HepG2 (cell line): ENCODE measurements around the gene PRPSAP2. TPM values are rescaled to one million over a fixed set of nuclear protein-coding genes. Genes with fewer than 3 reads are reported as not detected.

Experiments
- ATAC-seq: fragments of 200-7000 bp; cut with Tn5 transposase; 3 replicates; pipeline ENCODE4 v1.9.1; 2020; ENCODE audit warnings: mild to moderate bottlenecking, moderate library complexity
- BruUV-seq: library from RNA; stranded (reverse); fragments of 400-500 nt; replicated peaks from 2 replicates; lab custom pipeline; 2021; lab: Mats Ljungman, UMichigan
- CTCF ChIA-PET: fragments of 300-600 bp; formaldehyde crosslinking; extraction: SDS; loops from one replicate; lab custom pipeline; 2021; ENCODE audit warnings: low total read pairs, inconsistent platforms, low intra/inter-chr PET ratio; lab: Yijun Ruan, JAX
- POLR2A ChIA-PET: fragments of 350-600 bp; sonication (Branson Sonifier 250); formaldehyde crosslinking; loops from one replicate; lab custom pipeline; 2020; ENCODE audit warnings: antibody characterized with exemption, inconsistent platforms; lab: Yijun Ruan, JAX
- DNase-seq: peaks from one replicate; pipeline ENCODE4 v3.0.0-alpha.2; 2015; ENCODE audit warnings: low spot score
- FAIRE-seq: peaks from 3 replicates; lab custom pipeline; 2011; peaks lifted over from hg19 to GRCh38; lab: Jason Lieb, UNC
- H2AFZ ChIP-seq: one replicate; pipeline ENCODE4 v1.6.1; 2011; ENCODE audit warnings: low read length, inconsistent platforms
- H3K27ac ChIP-seq: fragments of 300-600 bp; 3 replicates; pipeline ENCODE4 v1.8.0; 2011; ENCODE audit warnings: mixed run types, mild to moderate bottlenecking, mixed read lengths, low read length, inconsistent platforms; ENCODE audit not compliant: insufficient read depth; ENCODE audit errors: extremely low read length
- H3K27me3 ChIP-seq, 2 experiments: fragments of 200-600 bp in 1 of 2; 2 replicates in 1 of 2; 3 replicates in 1 of 2; pipeline versions ENCODE4 v1.6.0 to v1.8.0; 2011; ENCODE audit warnings: low read length in 2 of 2, mild to moderate bottlenecking in 2 of 2, moderate library complexity in 2 of 2, inconsistent platforms in 1 of 2; ENCODE audit not compliant: insufficient read depth in 2 of 2, control insufficient read depth in 1 of 2
- H3K36me3 ChIP-seq, 2 experiments: fragments of 200-600 bp in 1 of 2; replicated peaks in 1 of 2; 2 replicates in 1 of 2; 3 replicates in 1 of 2; pipeline versions ENCODE4 v1.5.1 to v1.8.0; 2011; ENCODE audit warnings: low read length in 2 of 2, inconsistent platforms in 1 of 2; ENCODE audit not compliant: insufficient read depth in 2 of 2, control insufficient read depth in 1 of 2
- H3K4me1 ChIP-seq: 2 replicates; pipeline ENCODE4 v1.5.1; 2012; ENCODE audit warnings: low read length, inconsistent platforms; ENCODE audit not compliant: insufficient read depth
- H3K4me2 ChIP-seq: 2 replicates; pipeline ENCODE4 v1.6.0; 2011; ENCODE audit warnings: low read depth, low read length, inconsistent platforms
- H3K4me3 ChIP-seq, 3 experiments: fragments of 200-600 bp in 1 of 3; sonication (generic), shearing (Covaris generic) in 1 of 3; replicated peaks in 1 of 3; 2 replicates each; pipeline ENCODE4 v1.5.1; 2011 to 2016; ENCODE audit warnings: low read length in 3 of 3, inconsistent platforms in 2 of 3, low read depth in 2 of 3, mild to moderate bottlenecking in 2 of 3, control low read depth in 1 of 3, mixed read lengths in 1 of 3; ENCODE audit not compliant: insufficient read depth in 1 of 3
- H3K79me2 ChIP-seq: one replicate; pipeline ENCODE4 v1.6.1; 2011; ENCODE audit warnings: low read length, inconsistent platforms; ENCODE audit not compliant: insufficient read depth
- H3K9ac ChIP-seq: 2 replicates; pipeline ENCODE4 v1.6.0; 2011; ENCODE audit warnings: mild to moderate bottlenecking, low read depth, low read length, inconsistent platforms; ENCODE audit not compliant: insufficient read depth
- H3K9me3 ChIP-seq: 2 replicates; pipeline ENCODE4 v1.5.1; 2012; ENCODE audit warnings: mild to moderate bottlenecking, low read length
- H4K20me1 ChIP-seq: 2 replicates; pipeline ENCODE4 v1.6.0; 2011; ENCODE audit warnings: inconsistent platforms, mild to moderate bottlenecking, low read length, moderate library complexity; ENCODE audit not compliant: insufficient read depth
- CC2D1A ChIP-seq: sonication (generic); formaldehyde crosslinking; IDR thresholded peaks from 2 replicates; pipeline ENCODE4 v1.8.1; 2023; ENCODE audit warnings: mild to moderate bottlenecking, missing genetic modification reagents
- DMTF1 ChIP-seq: sonication (generic); formaldehyde crosslinking; IDR thresholded peaks from 2 replicates; pipeline ENCODE4 v1.4.0; 2020; ENCODE audit warnings: mild to moderate bottlenecking, missing genetic modification reagents
- KAT2B ChIP-seq: fragments of 150-350 bp; IDR thresholded peaks from 2 replicates; pipeline ENCODE4 v1.6.1; 2014; ENCODE audit warnings: low read depth, low read length, borderline replicate concordance
- MXD3 ChIP-seq: IDR thresholded peaks from 2 replicates; pipeline ENCODE4 v1.6.1; 2016; ENCODE audit warnings: mild to moderate bottlenecking, missing biosample characterization, missing genetic modification reagents
- NFE2 ChIP-seq: sonication (generic); formaldehyde crosslinking; IDR thresholded peaks from 2 replicates; pipeline ENCODE4 v1.4.0; 2020; ENCODE audit warnings: missing genetic modification reagents
- TBX3 ChIP-seq: fragments of 450-650 bp; IDR thresholded peaks from 2 replicates; pipeline ENCODE4 v1.6.1; 2017; ENCODE audit warnings: antibody characterized with exemption, mild to moderate bottlenecking, inconsistent platforms, borderline replicate concordance
- TOPORS ChIP-seq: sonication (generic); formaldehyde crosslinking; IDR thresholded peaks from 2 replicates; pipeline ENCODE4 v1.8.0; 2023; ENCODE audit warnings: mild to moderate bottlenecking, missing genetic modification reagents
- ZGPAT ChIP-seq: IDR thresholded peaks from 2 replicates; pipeline ENCODE4 v1.6.1; 2016; ENCODE audit warnings: mild to moderate bottlenecking
- ZNF773 ChIP-seq: sonication (generic); formaldehyde crosslinking; IDR thresholded peaks from 2 replicates; pipeline ENCODE4 v1.4.0; 2020; ENCODE audit warnings: missing genetic modification reagents, borderline replicate concordance
- WGBS: methylation state at CpG from one replicate; pipeline ENCODE4 v1.1.6; 2017; ENCODE audit warnings: low lambda C conversion rate; 5-methylcytosine and 5-hydroxymethylcytosine counted together
- in situ Hi-C: cut with HindIII; loops from 2 replicates; pipeline ENCODE4 v1.10.0; 2017; ENCODE audit warnings: low pct_unique_long_range_greater_than_20kb; ENCODE audit not compliant: extremely low pct_ligation_motif_present
- intact Hi-C: fragments of 100-400 bp; cut with micrococcal nuclease; formaldehyde crosslinking; loops from one replicate; pipeline ENCODE4 v1.10.0; 2022; ENCODE audit not compliant: unreplicated experiment
- polyA plus RNA-seq, 8 experiments: library from polyadenylated mRNA; depleted of rRNA in 3 of 8; stranded (reverse) in 7 of 8; unstranded in 1 of 8; fragments of >200 nt; fragmentation: Illumina TruSeq in 4 of 8; extraction: Trizol in 4 of 8; gene quantifications; 2 replicates each; pipeline versions ENCODE4 v1.2.1 to v1.2.3, GENCODE V29; 2011 to 2016; ENCODE audit warnings: low read depth in 4 of 8, missing spikeins in 1 of 8, mixed read lengths in 1 of 8; ENCODE audit not compliant: insufficient read depth in 1 of 8
- total RNA-seq, 5 experiments: library from RNA; depleted of rRNA; stranded (reverse); fragments of >200 nt; fragmentation: Illumina TruSeq; extraction: Trizol; gene quantifications; 2 replicates each; pipeline ENCODE4 v1.2.3, GENCODE V29; 2016; ENCODE audit warnings: low read depth in 1 of 5

The PRPSAP2 gene
- total and polyA plus RNA-seq, 2 of the 13 experiments (the other 11 are each of a cell fraction or from before 2014, with no cell fraction given): 34.0 to 58.9 TPM

- Histone ChIP-seq H3K9ac (no peak overlapping the region), H3K4me1 (peaks cover 67% of the 10 kb centered on the region), H2AFZ (no peak overlapping the region), H3K4me2 (no peak overlapping the region), H3K4me3 (no peak overlapping the region), H3K27ac (no peak overlapping the region), H3K9me3 (no peaks in the 10 kb centered on the region), H3K36me3 (peaks cover 0 to 2% of the 10 kb centered on the region in 2 experiments; a peak in 2 of 5 replicates), H3K27me3 (peaks cover 0 to 15% of the 10 kb centered on the region in 2 experiments; a peak in 2 of 5 replicates), H3K79me2 (no peaks in the 10 kb centered on the region), H4K20me1 (no peaks in the 10 kb centered on the region)
- in situ Hi-C loops: no loop called here
- CTCF ChIA-PET: no interaction called here
- FAIRE-seq (no peak), ATAC-seq (no peak), DNase-seq (no peak)
- POLR2A ChIA-PET: no interaction called here
- 63% methylated on average over 6 of the region's 9 CpGs for WGBS
- intact Hi-C loops: no loop called here
- TF ChIP-seq TOPORS (CRISPR knock-in tag): no peak
- no peak for TF ChIP-seq KAT2B
- no peak for TF ChIP-seq TBX3
- no peak for TF ChIP-seq NFE2 (CRISPR knock-in tag)
- no peak for TF ChIP-seq ZGPAT (CRISPR knock-in tag)
- no peak for TF ChIP-seq MXD3 (CRISPR knock-in tag)
- no peak for TF ChIP-seq ZNF773
- no peak for TF ChIP-seq CC2D1A
- TF ChIP-seq DMTF1 (CRISPR knock-in tag): no peak
- no TSS peak for BruUV-seq
Measured at GRCh38 chr17:18964550-18964949, 106.6 kb downstream of the PRPSAP2 start.
